Mucosa of descending colon (tissue), 3 donors: ENCODE results near the gene B3GALT5. TPM values are rescaled to one million over a fixed set of nuclear protein-coding genes. Genes with fewer than 3 reads are reported as not detected.

Source experiments
- ATAC-seq: fragments of 200-7000 bp; cut with Tn5 transposase; one replicate; pipeline ENCODE4 v1.9.1; 2020; ENCODE audit warnings: mild to moderate bottlenecking, moderate library complexity
- DNase-seq, 3 donors: peaks; one replicate each; pipeline ENCODE4 v3.0.0-alpha.2; 2020
- H3K36me3 ChIP-seq: fragments of 200-600 bp; one replicate; pipeline ENCODE4 v1.8.0; 2021; ENCODE audit warnings: low read depth, mild to moderate bottlenecking
- H3K4me1 ChIP-seq: fragments of 200-600 bp; one replicate; pipeline ENCODE4 v1.8.0; 2021; ENCODE audit warnings: low read depth, mild to moderate bottlenecking
- H3K4me3 ChIP-seq: fragments of 200-600 bp; one replicate; pipeline ENCODE4 v1.8.0; 2021; ENCODE audit warnings: mild to moderate bottlenecking
- H3K9me3 ChIP-seq: fragments of 200-600 bp; one replicate; pipeline ENCODE4 v1.8.0; 2021; ENCODE audit warnings: mild to moderate bottlenecking
- intact Hi-C, 2 donors: fragments of 100-400 bp; cut with DNase I in 1 of 2; cut with micrococcal nuclease in 1 of 2; formaldehyde crosslinking; loops; one replicate each; pipeline versions ENCODE4 v1.11.0 to v1.11.1; 2022; cut with DNase I, micrococcal nuclease
- total RNA-seq, 3 donors: library from RNA; stranded (reverse); fragmentation: NEBNext Ultra II Directional in 2 of 3; extraction: Animal tissue kit (Norgen Biotek cat#: 25700) in 2 of 3; gene quantifications; one replicate each; pipeline versions ENCODE4 v1.2.1 to v1.2.4, GENCODE V29; 2021 to 2023
- TF ChIP-seq, protein P1 (sequence below): fragments of 200-600 bp; IDR thresholded peaks from one replicate; pipeline ENCODE4 v1.8.0; 2022; ENCODE audit warnings: antibody characterized with exemption, mild to moderate bottlenecking
- donor health status: DM: no; HTN: no; CAD: no; lungs with moderate emphysema.
- donor health status: DM: no; HTN: no; CAD: no.
- donor health status: DM: no; HTN: yes; CAD: no.

B3GALT5 gene
- total RNA-seq, 3 donors from 2014 or later, result 36.4 to 149 (median 130) TPM

DNA sequence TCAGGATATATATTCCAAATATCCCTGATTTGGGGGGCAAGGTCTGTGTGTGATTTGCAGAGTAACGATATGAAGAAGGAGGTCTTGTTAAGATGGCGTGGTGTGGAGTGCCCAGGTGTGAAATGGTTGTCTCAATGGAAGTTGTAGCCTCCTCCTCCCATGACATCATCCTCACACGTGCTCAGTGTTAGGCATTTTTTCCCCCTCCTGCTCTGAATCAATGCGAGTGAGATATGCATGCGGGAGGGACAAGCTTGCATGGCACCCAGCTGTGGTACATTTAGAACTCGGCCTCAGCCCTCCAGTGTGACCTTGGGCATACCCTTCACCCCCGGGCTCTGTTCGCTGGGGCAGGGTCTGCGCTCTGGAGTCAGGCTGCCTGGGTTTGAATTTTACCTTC, 55.6 kb downstream of the B3GALT5 start:
- ATAC-seq (no peak), DNase-seq (no peak)
- intact Hi-C loops, result no loop called here
- Histone ChIP-seq H3K4me3 (no peak overlapping the region), H3K9me3 (no peaks in the 10 kb centered on the region), H3K36me3 (no peaks in the 10 kb centered on the region), H3K4me1 (peaks cover 9% of the 10 kb centered on the region)
- TF ChIP-seq, protein P1, sequence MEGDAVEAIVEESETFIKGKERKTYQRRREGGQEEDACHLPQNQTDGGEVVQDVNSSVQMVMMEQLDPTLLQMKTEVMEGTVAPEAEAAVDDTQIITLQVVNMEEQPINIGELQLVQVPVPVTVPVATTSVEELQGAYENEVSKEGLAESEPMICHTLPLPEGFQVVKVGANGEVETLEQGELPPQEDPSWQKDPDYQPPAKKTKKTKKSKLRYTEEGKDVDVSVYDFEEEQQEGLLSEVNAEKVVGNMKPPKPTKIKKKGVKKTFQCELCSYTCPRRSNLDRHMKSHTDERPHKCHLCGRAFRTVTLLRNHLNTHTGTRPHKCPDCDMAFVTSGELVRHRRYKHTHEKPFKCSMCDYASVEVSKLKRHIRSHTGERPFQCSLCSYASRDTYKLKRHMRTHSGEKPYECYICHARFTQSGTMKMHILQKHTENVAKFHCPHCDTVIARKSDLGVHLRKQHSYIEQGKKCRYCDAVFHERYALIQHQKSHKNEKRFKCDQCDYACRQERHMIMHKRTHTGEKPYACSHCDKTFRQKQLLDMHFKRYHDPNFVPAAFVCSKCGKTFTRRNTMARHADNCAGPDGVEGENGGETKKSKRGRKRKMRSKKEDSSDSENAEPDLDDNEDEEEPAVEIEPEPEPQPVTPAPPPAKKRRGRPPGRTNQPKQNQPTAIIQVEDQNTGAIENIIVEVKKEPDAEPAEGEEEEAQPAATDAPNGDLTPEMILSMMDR, result no peak

DNA sequence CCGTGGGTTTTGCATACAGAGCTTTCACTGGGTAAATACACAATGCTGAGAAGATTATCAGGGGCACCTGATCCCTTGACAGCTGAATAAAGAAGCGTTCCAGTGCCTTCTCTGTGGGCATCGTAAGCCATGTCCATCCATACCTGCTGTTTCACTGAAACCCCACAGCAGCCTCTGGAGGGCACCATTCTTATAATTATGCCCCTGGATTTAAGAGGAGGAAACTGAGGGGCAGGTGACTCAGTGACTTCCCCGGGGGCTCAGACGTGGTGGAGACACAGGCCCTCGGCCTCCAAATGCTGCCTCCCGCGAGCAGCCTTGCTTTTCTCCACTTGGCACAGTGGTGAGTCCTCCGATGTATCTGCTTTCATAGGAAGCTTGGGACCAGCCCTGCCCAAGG, 56.7 kb downstream of the B3GALT5 start:
- DNase-seq, result no peak
- no peaks in the 10 kb centered on the region for H3K36me3 ChIP-seq
- ATAC-seq, result peak; percentile 1
- H3K9me3 ChIP-seq, result no peaks in the 10 kb centered on the region
- peaks cover 9% of the 10 kb centered on the region for H3K4me1 ChIP-seq
- intact Hi-C loops, result no loop called here
- TF ChIP-seq, protein P1, result no peak
- no peak overlapping the region for H3K4me3 ChIP-seq

DNA sequence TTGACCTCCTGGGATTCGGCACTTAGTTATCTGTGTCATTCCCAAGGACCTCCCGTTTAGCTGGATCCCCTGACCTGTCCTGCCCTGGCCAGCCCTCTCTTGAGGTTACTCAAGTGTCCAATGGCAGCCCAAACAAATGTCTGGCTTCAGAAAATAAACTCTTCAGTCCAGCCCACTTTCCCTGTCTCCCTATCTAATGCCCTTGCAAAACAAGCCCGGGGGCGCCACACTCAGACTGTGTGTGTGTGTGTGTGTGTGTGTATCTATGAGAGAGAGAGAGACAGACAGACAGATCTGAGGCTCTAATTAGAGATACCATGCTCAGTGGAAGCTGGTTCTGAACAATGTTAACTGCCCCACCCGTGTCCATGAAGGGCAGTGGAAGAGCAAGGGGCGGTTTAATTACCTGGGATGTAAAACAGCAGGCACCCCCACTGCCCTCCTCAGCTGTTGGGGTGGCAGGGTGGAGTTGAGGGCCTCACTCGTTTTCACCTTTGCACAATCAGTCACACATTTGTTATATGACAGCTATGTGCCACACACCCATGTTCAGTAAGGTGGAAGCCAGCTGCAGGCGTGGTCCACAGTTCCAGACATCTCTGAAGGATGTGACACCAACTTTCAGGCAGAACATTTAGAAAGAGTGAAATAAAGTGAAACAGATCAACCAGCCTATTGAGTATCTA, 57.4 kb downstream of the B3GALT5 start:
- intact Hi-C loops, result no loop called here
- H3K4me1 ChIP-seq, result peaks cover 9% of the 10 kb centered on the region
- DNase-seq (peak in 2 of 3 donors; percentile 64 to 71), ATAC-seq (peak; percentile 77)
- H3K36me3 ChIP-seq, result no peaks in the 10 kb centered on the region
- TF ChIP-seq, protein P1, result no peak
- H3K9me3 ChIP-seq, result no peaks in the 10 kb centered on the region
- H3K4me3 ChIP-seq, result no peak overlapping the region

DNA sequence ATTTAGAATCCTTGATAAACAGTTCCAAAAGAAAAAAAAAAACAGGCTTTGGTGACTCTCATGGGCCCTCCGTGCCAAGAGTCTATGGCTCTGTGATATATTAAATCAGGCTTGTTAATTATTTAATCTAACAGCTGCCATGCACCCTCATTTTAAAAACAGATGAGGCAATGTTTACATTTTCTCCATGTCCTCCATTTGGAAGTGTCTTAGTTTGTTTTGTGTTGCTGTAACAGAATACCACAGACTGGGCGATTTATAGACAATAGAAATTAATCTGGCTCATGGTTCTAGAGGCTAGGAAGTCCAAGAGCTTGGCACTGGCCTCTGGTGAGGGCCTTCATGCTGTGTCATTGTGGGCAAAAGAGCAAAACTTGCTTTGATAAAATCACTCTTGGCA, 58.0 kb downstream of the B3GALT5 start:
- ATAC-seq, result no peak
- intact Hi-C loops, result no loop called here
- TF ChIP-seq, protein P1, result no peak

DNA sequence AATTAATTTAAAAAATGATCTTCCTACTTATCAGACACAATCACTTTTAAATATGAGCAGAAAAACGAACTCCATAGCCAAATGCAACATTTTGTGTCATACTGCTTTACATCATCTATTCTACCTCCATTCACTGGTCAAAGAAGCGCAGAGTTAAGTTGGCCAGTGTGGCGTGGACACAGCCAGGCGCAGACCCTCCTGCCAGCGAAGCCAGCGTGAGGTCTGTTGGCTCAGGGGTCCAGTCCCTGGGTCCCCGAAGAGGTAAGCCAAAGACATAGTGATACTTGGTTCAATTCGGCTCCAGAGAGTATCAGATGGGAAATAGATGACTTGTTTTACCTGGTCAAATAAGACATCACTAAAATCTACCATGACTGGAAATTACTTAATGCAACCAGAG, 59.2 kb downstream of the B3GALT5 start:
- Histone ChIP-seq H3K4me1 (peaks cover 9% of the 10 kb centered on the region), H3K9me3 (no peaks in the 10 kb centered on the region), H3K4me3 (no peak overlapping the region), H3K36me3 (no peaks in the 10 kb centered on the region)
- intact Hi-C loops, result no loop called here
- TF ChIP-seq, protein P1, result no peak
- ATAC-seq (no peak), DNase-seq (no peak)

More for the DNA sequence above, 58.0 kb downstream of the B3GALT5 start:
- H3K9me3 ChIP-seq, result no peaks in the 10 kb centered on the region
- H3K4me1 ChIP-seq, result peaks cover 9% of the 10 kb centered on the region
- no peak for DNase-seq
- no peaks in the 10 kb centered on the region for H3K36me3 ChIP-seq
- H3K4me3 ChIP-seq, result no peak overlapping the region
